ENCODE measurements around the gene UQCC2. TPM values are rescaled to one million over a fixed set of nuclear protein-coding genes. Genes with fewer than 3 reads are reported as not detected.

UQCC2 gene
- total RNA-seq, 2 experiments from 2014 or later = 64.9 to 85.3 TPM

- CTCF ChIA-PET (ENCODE audit: unreplicated experiment) = no interaction called here
- Histone ChIP-seq H3K9me3 (ENCODE audit: low read length) (no peaks in the 10 kb centered on the region), H3K4me3 (ENCODE audit: low read depth, low read length, poor library complexity, severe bottlenecking) (no peak overlapping the region), H3K27ac (ENCODE audit: low read depth, low read length, poor library complexity, severe bottlenecking) (no peak overlapping the region), H3K4me1 (ENCODE audit: insufficient read depth, low read length, poor library complexity, severe bottlenecking) (peaks cover 29% of the 10 kb centered on the region), H3K4me2 (ENCODE audit: low read length) (no peak overlapping the region), H3K36me3 (ENCODE audit: insufficient read depth, low read length) (peaks cover 59% of the 10 kb centered on the region), H3K79me2 (ENCODE audit: insufficient read depth, low read depth, low read length) (peaks cover 19% of the 10 kb centered on the region), H2AFZ (ENCODE audit: low read length) (no peak overlapping the region), H3K9me2 (ENCODE audit: insufficient read depth, low read length) (no peaks in the 10 kb centered on the region), H4K20me1 (ENCODE audit: insufficient read depth, low read length) (no peaks in the 10 kb centered on the region)
- no TSS peak for BruUV-seq (replicated peaks)
- POLR2A ChIA-PET = no interaction called here
- intact Hi-C loops (cut with micrococcal nuclease; ENCODE audit: unreplicated experiment) = no loop called here
- TF ChIP-seq CTCF (conservative IDR thresholded peaks at IDR 0.05; ENCODE audit: low read length) (no peak), EZH2phosphoT487 (IDR thresholded peaks at IDR 0.05; ENCODE audit: borderline replicate concordance, low read depth, low read length) (no peak)
- no peak for DNase-seq (ENCODE audit: low spot score)
Measured at GRCh38 chr6:33705955-33706725, 5.4 kb downstream of the UQCC2 start.

- peaks cover 12% of the 10 kb centered on the region; the same call in 1 of the 2 replicates for H3K79me2 ChIP-seq (ENCODE audit: insufficient read depth, low read depth, low read length)
- no peak for DNase-seq (ENCODE audit: low spot score)
- H3K27ac ChIP-seq (ENCODE audit: low read depth, low read length, poor library complexity, severe bottlenecking) = no peak overlapping the region
- H3K4me1 ChIP-seq (ENCODE audit: insufficient read depth, low read length, poor library complexity, severe bottlenecking) = peaks cover 26% of the 10 kb centered on the region
- H4K20me1 ChIP-seq (ENCODE audit: insufficient read depth, low read length) = no peaks in the 10 kb centered on the region
- TF ChIP-seq EZH2phosphoT487 (IDR thresholded peaks at IDR 0.05; ENCODE audit: borderline replicate concordance, low read depth, low read length) (no peak), CTCF (conservative IDR thresholded peaks at IDR 0.05; ENCODE audit: low read length) (no peak)
- H3K9me2 ChIP-seq (ENCODE audit: insufficient read depth, low read length) = no peaks in the 10 kb centered on the region
- no peak overlapping the region for H2AFZ ChIP-seq (ENCODE audit: low read length)
- peaks cover 63% of the 10 kb centered on the region for H3K36me3 ChIP-seq (ENCODE audit: insufficient read depth, low read length)
- no peaks in the 10 kb centered on the region for H3K9me3 ChIP-seq (ENCODE audit: low read length)
- intact Hi-C loops (cut with micrococcal nuclease; ENCODE audit: unreplicated experiment) = no loop called here
- H3K4me2 ChIP-seq (ENCODE audit: low read length) = no peak overlapping the region
- CTCF ChIA-PET (ENCODE audit: unreplicated experiment) = no interaction called here
- H3K4me3 ChIP-seq (ENCODE audit: low read depth, low read length, poor library complexity, severe bottlenecking) = no peak overlapping the region
- no TSS peak for BruUV-seq (replicated peaks)
- POLR2A ChIA-PET = no interaction called here
Measured at GRCh38 chr6:33705268-33705885, 6.1 kb downstream of the UQCC2 start.
